ENCODE results near the gene FOXP1.

FOXP1 gene

DNA sequence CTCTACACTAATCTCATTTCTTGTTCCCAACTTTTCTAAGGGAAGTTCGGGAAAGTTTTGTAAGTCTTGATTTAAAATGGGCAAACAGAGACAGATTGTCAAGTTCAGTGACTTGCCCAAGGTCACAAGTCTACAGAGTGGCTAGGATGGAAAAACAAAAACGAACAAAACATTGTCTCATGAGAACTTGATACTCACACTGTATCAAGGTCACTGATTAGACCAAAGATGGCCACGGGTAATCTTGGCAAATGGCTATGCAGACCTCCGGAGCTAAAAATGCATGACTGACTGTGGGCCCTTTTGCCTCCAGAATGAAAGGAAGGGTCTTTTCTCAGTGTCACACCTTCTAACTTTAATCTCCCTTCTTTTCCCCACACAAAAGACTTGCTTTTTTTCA is 460.9 kb downstream of the FOXP1 start:
- in situ Hi-C loops (cut with HindIII; ENCODE audit: low sequenced_read_pairs) = no loop called here

DNA sequence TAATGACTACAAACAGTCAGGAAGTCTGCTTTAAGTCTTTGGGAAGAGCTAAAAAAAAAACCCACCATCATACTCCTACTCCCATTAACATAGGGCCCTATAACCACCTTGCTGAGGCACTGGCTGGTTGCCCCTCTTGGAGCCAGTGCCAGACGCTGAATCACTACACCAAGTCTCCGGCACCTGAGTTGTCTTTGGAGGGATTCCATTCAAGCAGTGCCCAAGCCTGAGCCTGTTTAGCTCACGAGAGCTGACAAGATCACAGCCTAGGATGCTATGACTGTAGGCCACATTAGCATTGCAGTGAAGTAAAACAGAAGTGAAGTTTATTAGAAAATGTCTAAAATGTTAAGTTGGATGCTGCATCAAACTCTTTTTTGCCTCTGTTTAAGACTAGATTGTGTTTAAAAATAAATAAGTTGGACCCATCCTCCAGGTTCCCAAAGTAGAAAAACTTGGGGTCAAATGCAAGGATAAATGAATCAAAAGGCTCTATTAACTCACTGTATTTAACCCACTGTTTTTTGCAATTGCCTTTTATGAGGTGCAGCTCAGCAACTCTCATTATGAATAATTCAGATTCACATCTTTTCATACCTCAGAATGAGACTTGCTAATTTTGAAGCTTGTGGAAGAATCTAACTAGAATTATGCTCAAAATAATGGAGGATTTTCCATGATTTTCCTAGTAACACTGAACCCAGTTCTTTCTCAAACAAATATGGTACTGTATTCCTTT is 461.9 kb downstream of the FOXP1 start:
- in situ Hi-C loops (cut with HindIII; ENCODE audit: low sequenced_read_pairs) = no loop called here

DNA sequence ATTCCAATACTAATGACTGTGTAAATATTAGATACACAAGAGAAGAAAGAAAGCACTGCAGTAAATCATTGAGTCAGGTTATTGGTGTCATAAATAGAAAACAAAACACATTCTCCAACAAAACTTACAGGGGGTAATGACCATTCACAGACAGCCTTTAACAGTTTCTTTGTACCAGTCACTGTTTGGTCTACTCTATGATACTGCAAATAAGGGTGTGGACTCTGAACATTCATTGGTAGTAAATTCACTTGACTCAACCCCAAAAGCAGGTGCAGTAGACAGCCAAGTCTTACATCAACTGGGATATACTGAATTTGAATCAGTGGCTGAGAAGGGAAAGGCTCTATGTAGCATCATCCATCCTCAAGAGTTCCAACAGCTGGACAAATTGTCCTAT is 463.5 kb downstream of the FOXP1 start:
- in situ Hi-C loops (cut with HindIII; ENCODE audit: low sequenced_read_pairs) = no loop called here

DNA sequence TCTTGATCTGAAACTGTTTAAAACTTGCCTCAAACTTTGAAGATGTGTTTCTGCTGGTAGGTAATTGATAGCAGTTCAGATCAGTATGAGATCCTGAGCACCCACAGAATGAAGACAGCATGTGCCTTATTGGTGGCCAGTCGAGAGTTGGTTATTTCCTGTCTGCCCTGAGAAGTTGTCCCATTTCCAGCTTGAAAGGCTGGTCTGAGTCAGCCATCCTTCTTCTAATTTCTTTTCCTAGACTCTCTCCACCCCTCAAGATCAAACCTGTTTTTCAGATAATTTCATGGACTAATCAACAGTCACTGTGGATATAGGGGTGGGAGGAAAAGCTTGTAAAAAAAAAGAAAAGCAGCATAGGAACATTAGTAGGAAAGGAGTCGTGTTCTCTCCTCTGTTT is 464.4 kb downstream of the FOXP1 start:
- in situ Hi-C loops (cut with HindIII; ENCODE audit: low sequenced_read_pairs) = no loop called here

DNA sequence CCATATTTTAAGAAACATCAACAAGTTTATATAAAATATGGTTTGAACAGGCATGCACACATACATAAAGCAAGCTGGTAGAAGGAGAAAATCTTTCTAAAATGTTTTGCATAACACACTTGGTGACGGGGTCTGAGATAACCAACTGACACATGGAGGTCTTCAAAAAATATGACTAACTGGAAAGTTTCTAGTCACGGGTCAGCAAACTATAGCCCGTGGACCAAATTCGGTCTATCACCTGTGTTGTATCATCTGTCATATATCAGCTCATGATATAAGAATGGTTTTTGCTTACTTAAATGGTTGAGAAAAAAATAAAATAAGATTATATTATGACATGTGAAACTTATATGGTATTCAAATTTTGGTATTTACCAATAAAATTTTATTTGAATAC is 465.1 kb downstream of the FOXP1 start:
- in situ Hi-C loops (cut with HindIII; ENCODE audit: low sequenced_read_pairs) = no loop called here

DNA sequence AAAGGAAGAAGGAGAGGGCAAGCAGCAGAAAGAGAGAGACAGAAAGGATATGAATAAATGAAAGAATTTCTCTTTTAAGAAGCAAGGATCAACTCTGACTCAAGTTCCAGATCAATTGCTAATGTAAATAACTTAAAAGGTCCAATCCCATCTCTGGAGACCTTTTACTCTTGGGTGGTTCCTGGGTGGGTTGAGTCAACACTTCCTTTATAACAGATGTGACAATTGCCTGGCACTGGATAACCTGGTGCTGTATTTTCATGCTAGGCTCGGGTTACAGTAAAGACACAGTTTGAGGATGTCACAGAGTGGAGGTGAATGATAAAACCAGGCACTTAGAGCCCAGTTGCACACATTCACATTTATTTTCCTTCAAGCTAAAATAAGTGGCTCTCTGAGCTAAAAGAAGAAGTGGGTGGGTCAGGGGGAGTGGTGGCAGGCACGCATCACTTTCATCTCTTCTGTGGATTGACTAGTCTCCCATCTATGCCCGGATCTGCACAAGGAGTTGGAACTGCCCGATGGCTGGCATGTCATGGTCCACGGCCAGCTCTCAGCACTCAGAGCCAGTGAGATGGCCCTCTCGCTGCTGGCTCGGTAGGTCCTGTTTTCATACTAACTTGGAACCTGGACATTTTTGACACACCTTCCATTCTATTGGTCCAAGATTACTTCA is 465.8 kb downstream of the FOXP1 start:
- in situ Hi-C loops (cut with HindIII; ENCODE audit: low sequenced_read_pairs) = no loop called here

DNA sequence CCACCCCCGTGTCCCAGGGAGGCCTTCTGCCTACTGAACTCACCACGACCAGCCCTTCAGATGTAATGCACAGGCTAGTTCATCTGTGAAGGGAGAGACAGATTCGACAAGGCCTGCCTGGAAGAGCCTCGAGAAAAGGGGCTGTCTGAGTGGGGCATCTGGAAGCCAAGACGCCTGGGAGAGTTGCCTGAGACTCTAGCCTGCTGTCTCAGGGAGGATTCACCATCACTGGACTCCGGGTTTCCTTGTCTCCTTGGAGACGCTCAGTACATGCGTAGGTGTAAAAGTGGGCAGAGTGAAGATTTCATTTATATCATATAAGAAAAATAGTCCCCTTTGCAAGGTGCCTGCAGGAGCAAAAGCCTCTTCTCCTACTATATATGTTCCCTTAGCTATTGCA is 468.9 kb downstream of the FOXP1 start:
- in situ Hi-C loops (cut with HindIII; ENCODE audit: low sequenced_read_pairs) = no loop called here

DNA sequence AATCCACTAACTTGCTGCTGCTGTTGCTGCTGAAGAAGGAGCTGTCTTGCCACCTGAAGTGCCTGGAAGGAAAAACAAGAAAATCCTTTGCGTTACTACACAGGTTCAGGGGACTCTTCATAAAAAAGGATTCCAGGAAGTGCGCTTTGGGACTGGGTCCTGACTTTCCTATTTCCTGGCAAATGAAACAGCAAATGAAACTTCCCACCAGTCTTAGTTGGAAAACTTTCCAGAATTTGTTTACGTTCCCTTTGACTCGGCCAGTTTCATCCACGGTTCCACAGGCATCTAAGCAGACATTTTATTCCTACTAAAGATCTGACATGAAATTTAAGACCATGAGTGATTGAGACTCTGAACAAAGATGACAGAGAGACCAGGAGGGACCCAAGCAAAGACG is 471.0 kb downstream of the FOXP1 start:
- in situ Hi-C loops (cut with HindIII; ENCODE audit: low sequenced_read_pairs) = no loop called here

DNA sequence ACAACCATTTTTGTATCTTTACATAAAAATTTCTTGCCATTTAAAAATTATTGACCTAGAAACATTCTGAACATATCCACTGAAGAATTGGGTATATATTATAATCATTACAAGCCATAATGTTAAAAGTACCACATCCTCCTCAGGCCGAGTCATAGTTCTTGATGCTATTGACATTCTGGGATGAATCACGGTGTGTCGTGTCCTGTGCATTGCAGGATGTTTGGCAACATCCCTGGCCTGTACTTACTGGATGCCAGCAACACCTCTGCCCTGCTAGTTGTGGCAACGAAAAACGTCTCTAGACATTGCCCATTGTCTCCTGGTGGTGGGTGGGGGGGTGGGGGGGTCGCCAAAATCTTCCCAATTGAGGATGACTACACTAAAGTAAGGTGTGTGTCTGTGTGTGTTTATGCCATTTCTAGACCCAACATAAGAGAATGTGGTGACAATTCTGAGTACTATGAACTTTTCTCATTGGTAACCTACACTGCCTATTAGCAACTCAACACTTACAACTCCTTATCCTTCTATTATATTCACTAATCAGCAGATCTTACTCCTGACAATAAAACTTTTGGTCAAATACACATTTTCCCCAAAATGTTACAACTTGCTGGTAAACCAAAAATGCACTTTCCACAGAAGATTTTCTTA is 471.6 kb downstream of the FOXP1 start:
- in situ Hi-C loops (cut with HindIII; ENCODE audit: low sequenced_read_pairs) = no loop called here

DNA sequence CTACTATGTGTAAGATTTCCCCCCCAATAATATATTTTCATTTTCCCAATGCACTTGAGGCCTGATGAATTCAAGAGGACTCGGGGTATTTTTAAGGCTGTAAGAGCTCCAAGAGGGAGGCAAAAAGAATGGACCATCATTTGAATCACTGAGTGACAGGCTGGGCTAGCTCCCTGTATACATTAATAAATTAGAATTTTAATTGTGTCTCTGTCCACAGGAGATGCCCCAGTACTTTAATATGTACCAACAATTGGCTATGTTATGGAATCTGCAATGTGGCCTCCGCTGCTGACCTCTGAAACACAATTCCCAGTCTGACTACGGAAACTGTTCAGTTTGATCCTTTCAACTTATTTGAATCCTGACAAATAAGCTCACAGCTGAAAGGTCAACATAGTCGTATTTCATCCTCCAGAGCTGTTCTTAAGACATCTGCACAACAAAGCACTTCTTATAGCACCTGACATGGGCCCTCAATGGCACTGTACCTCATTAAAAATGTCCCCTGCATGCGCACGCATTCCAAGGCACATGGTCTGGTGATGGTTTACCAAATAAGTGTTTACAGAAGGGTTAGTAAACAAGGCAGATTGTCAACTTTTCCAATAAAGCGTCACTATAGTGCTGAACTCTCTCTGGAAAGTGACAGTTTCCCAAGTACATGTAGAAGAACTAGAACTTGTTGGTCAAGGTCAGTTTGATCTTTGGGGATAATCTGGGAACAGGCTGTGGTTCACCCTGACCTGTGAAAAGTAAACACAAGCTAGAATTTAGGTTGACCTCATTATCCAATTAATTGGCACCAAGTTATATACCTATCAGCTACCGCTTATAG is 472.9 kb downstream of the FOXP1 start:
- in situ Hi-C loops (cut with HindIII; ENCODE audit: low sequenced_read_pairs) = no loop called here

DNA sequence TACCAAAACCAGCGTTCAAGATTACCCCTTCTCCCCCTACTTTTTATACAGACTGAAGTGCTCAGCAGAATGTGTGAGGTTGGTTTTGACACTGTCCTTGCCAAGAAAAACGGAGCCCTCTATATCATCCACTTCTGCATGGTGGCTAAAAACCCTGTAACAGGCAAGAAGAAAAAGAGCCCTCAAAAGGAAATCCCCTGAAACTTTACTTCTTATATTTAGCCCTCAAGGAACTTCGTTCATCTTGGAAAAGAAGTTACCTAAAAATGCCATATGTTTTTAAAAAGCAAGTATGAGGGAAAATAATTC is 473.6 kb downstream of the FOXP1 start:
- in situ Hi-C loops (cut with HindIII; ENCODE audit: low sequenced_read_pairs) = no loop called here

DNA sequence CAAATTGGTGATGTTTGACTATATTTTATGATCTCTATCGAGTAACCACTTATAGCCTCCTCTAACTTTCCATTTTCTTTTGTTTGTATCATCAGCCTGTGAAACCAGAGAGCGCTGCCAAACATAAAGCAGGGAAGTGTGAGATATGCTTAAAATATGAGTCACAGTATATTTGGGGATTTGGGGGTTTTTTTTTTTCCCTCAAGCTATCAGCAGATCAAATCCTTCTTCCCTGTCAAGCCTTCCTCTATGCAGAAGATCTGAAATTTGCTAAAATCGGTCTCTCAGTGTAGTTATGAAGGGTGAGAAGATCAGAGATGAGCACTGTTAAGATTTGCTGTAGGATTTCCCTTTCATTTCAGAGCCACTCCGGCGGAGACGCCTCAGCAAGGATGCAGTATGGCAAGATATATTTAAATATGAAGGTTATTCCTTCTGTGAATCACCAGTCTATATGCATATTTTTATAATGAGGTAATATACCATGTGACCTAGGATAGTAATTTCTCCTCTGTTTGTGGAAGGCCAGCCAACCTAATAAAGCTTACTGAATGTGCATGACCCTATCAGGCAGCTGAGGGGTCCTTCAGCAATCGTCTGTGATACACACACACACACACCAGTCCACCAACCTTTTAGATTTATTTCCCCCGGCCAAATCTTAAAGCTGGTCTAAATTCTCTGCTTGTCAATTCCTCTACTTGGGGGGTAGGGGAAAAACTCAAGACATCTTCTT is 474.1 kb downstream of the FOXP1 start:
- in situ Hi-C loops (cut with HindIII; ENCODE audit: low sequenced_read_pairs) = no loop called here

DNA sequence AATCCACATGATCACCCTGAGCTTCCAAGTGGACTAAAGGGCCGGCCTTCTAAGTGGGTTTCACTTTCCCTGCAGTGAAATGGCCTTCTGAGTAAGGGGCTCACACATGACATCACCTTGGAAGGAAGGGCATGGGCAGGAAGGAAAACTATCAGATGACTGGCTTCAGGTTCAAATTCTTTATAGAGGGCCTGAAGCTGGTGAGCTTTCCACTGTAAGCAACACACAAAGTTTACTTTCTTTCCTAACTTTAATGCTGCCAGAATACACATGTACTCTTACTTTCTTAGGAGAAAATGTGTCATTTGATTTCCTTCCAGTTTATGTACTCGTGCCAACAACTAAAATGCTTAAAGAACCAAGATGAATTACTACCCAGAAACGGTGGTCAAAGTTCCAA is 475.6 kb downstream of the FOXP1 start:
- in situ Hi-C loops (cut with HindIII; ENCODE audit: low sequenced_read_pairs) = no loop called here

DNA sequence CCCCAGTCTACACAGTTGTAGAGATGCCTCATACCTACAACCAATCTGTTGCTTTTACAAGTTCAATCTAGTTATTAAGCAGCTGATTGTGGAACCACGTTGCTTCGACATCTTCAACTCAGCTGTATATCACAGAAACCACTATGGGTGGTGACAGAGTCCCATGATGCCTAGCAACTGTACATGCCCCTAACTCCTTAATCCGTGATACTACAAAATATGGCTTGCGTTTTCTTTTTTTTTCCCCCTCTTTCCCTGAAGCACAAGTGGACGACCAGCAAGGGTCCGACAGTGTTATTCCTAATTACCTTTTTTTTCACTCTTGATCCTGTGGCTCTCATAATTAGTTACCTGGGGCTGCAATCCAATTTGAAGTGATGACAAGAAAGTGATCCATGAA is 478.6 kb downstream of the FOXP1 start:
- in situ Hi-C loops (cut with HindIII; ENCODE audit: low sequenced_read_pairs) = no loop called here

DNA sequence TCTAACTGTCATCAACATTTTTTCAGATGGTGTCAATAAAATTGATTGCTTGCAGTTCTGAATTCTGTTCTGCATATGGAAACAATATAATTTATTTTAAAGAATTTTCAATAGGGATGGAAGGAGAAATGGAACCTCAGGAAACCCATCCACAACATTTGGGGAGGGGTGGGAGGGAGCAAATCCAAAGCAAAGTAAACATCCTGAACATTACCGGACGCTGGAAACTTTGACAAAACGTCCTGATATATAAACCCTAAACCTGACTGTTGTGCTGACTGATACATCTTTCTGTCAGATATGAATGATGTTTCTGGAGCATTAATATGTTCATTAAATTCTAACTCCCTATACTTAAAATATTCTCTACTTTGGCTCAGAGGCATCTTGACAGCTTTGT is 479.0 kb downstream of the FOXP1 start:
- in situ Hi-C loops (cut with HindIII; ENCODE audit: low sequenced_read_pairs) = no loop called here

DNA sequence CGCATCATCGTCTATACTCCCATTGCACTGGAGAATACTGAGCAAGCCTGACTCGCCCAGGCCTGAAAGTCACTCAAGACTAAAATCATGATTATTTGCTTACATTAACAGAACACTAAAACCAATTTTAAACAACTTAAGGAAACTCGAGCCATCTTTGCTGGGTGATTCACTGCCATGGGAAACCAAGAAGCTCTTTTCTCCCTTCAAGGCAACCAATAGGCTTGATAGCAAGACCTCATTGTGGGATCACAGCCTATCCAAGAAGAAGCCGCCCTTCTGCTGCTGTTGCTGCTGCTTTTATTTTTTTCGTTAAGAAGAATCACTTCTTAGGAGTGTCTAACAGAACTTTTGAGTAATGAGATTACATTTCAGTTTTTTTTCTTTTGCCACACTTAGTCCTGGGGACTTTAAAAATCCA is 479.4 kb downstream of the FOXP1 start:
- in situ Hi-C loops (cut with HindIII; ENCODE audit: low sequenced_read_pairs) = no loop called here

DNA sequence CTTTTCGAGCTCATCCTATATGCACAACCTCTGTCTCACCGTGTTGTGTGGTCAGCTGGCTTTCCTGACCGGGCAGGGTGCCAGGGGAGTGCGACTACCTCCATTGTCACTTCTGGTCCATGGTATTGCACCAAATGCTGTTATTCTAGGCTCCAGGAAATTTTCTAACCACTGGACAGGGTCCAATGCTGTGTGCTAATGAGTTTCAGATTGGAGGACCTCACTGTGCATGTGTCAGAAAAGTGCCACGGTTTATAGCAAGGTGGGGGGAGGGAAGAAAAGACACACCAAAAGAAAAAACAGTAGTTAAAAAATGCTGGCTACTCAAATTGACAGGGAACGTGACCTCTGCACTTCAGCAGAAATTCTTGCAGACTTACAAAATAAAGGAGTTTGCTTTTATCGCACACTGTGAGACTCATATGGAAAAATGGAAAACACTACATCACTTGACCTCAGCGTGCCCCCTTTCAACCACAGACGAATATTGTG is 480.1 kb downstream of the FOXP1 start:
- in situ Hi-C loops (cut with HindIII; ENCODE audit: low sequenced_read_pairs) = no loop called here

DNA sequence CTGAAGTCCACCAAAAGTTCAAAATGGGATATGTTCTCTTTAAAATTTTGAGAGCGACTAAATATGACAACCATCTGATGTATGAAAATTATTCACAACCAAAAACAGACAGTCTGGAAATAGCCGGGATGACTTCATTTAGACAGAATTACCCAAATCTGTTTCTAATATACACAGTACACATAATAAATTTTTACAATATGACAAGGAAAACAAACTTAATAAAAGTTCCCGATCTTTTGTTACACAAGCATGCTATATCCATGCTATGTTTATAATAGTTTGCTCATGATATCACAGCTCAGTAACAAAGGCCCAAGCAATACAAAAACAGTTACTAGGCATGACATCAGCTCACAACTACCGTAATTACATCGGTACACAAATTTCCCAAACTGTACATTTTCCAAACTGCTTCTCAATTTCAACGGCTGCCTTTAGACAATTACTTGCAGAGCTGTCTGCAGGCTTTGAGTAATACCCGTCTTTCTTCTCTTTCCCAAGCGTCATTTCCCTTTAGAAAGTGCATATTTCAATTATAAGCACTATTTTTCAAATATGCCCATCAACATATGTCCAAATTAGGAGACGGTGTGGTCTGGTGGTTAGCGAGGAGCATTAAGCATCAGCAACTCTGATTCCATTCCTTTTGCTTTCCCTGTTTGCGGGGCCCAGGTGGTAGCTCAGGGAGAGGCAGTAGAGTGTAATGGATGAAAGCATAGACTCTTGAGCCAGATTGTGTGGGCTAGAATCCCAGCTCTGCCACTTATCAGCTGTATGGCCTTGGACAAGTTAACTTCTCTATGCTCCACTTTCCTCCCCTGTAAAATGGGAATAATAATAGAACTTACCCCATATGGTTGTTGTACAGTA is 481.2 kb downstream of the FOXP1 start:
- in situ Hi-C loops (cut with HindIII; ENCODE audit: low sequenced_read_pairs) = no loop called here

DNA sequence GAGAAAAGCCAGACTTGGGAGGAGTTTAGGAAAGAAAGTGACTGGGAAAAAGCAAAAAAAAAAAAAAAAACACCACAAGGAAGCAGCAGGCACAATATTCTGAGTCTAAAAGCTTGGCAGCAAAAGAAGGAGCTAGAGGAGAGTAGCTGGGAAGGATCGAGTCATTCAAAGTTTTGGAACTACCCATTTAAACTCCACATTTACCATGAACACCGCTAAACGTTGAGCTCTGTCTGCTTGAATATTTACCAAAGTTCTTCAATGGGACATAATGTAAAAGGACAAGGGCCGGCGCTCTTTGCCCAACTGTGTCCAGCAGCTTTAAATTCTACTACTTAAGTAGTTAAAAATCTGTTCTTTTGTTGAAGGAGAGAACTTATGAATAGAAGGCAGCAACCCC is 481.9 kb downstream of the FOXP1 start:
- in situ Hi-C loops (cut with HindIII; ENCODE audit: low sequenced_read_pairs) = no loop called here

DNA sequence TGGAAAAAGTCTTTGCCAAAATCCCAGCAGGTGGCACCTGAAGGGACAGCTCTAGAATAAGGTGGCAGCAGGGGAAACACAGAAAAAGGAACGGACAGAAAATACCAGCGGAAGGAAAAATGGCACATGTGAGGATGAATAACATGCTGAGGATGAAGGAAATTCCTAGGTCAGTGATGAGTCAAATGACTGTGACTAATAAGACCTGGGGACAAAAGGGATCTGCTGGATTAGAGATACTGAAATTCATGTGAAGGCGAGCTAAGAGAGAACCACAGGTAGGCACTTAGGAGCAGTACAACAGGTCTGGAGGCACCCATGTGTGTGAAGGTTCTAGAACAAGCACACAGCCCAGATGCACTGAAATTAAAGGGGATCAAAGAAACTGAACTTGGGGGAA is 482.5 kb downstream of the FOXP1 start:
- in situ Hi-C loops (cut with HindIII; ENCODE audit: low sequenced_read_pairs) = no loop called here
